Midbrain (tissue), 1 donor: ENCODE results near the gene MCC.

Experiments
- DNase-seq: peaks from one replicate; lab custom pipeline; 2025; lab: John Stamatoyannopoulos, UW

MCC gene

DNA sequence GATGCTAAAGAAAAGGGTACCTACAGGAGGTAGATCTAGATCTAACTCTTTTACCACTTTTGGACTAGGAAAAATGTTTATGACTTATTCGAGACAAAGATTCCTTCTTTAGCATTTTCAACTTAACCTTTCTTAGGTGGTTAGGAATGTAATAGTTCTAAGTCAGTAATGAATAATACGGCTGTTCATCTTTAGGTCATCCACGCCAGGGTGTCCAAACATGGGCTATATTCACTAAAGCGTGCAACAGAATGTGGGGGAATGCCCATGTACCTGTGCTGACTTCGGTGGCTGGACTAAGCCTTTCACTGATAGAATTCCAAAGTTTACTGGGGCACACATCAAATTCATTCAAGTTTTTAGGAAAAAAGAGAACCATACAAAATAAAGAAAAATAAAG is 218.2 kb downstream of the MCC start:
- no peak for DNase-seq

- DNase-seq: no peak
Measured at GRCh38 chr5:113269023-113269997, 218.9 kb downstream of the MCC start.

DNA sequence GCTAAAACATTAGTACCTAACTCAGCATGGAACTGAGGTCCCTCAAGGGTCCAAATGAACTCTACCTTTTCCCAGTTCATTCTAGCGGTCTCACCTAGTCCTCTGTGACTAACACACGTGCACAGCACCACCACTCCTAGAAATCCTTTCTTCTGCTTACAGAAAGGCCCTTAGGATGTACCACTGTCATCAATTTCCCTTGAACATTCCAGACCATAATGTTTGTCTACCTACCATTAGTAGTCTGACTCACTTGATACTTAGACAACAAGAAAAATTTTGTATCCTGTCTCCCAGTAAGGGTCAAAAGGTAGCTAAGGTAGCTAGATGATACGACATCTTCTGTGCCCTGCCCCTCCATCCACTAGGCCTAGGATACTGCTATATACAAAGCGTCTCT is 220.0 kb downstream of the MCC start:
- DNase-seq: no peak

GRCh38 chr5:113267361-113267900 is 220.8 kb downstream of the MCC start:
- DNase-seq: no peak

GRCh38 chr5:113266913-113267227 is 221.4 kb downstream of the MCC start:
- no peak for DNase-seq

DNA sequence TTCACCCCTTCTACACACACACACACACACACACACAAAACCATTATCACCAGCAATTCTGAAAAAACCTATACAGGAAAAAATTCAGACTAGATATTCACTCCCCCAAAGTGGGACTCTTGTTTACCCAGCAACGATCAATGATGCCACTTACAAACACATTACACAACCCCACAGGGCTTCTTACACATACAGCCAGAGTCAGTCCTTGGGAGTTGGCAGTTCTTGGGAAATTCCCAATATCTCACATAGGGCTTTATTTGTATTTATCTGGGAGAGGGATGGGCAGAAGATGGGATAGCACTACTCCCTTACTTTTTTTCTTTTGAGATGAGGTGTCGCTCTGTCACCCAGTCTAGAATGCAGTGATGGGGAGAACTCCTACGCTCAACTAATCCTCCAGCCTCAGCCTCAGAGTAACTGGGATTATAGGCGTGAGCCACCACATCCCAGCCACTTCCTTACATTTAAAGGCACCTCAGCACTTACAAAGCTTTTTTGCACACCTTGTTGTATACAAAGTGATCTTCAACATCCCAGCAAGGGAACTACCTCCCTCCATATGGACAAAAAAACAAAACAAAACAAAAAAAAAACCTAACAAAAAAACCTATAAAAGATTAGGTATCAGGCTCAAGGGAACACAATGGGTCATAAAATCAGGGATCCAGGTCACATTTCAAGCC is 221.9 kb downstream of the MCC start:
- no peak for DNase-seq

DNA sequence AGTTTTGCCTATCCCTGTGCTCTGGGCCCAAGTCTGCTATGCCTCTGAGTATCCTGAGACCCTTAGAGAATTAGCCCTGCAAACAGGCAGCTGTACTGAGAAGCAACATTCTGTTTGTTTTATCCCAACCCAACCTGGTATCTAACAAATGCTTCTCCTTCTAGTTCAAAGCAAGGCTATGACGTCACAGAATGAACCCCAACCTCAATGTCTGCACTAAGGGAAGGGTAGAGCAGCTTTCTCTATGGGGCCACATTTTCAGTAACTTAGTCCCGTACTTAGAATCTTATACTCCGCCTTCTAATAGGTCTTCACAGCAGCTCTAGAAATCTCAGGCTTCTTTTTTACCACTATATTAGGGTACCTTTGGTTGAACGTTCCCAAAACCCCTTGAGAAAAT is 223.1 kb downstream of the MCC start:
- no peak for DNase-seq

DNA sequence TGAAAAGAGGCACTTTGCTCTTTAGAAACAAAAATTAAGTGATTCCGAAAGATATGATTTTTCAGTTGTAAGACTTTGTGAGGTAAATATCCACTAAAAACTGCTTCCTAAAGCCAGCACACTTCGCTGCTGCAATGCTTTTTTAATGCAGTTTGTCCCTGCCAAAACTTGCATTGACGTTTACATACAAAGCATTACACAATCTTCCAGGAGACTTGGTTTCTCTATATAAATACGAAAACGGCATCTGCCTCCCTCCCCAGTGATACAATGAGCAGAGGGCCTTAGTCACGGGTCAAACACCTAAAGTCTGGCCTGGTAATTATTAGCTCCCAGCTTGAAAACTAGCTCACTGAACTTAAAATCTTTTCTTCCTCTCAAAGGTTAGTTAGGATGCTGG is 224.2 kb downstream of the MCC start:
- no peak for DNase-seq

DNA sequence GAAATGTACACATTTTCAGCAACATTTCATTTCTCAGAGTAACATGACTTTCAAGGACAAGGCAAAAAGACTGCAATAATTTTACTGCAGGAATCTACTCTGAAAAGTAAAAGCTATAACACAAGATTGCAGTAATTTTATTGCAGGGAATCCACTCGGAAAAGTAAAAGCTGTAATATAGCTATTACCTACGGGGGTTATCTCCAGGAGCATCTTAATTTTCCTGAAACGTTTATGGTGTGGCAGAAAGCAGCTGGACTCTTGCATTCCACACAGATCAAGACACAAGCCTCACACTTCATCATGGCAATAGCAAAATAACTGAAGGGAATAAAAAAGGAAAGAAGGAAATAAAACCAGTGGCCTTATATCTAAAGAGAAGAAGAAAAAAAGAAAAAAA is 224.7 kb downstream of the MCC start:
- no peak for DNase-seq

- no peak for DNase-seq
Measured at GRCh38 chr5:113262674-113263073, 225.6 kb downstream of the MCC start.

DNA sequence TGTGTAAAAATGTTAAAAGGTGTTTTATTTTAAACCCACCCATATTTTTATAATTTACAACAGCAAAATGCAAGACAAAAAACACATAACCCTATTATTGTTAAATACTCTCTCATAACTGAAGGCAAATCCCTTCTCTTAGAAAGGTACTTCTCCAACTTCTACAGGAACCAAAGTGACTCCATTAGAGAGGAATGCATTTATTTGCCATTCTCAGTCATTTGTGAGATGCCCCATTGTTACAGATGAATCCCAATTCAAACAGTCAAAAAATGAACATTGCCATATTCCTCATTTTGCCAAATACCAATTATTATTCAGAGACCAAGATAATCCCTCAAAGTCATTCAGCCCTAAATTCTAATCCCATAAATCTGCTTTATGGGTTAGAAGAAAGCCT is 229.2 kb downstream of the MCC start:
- no peak for DNase-seq

- DNase-seq: no peak
Measured at GRCh38 chr5:113257545-113257944, 230.7 kb downstream of the MCC start.

DNA sequence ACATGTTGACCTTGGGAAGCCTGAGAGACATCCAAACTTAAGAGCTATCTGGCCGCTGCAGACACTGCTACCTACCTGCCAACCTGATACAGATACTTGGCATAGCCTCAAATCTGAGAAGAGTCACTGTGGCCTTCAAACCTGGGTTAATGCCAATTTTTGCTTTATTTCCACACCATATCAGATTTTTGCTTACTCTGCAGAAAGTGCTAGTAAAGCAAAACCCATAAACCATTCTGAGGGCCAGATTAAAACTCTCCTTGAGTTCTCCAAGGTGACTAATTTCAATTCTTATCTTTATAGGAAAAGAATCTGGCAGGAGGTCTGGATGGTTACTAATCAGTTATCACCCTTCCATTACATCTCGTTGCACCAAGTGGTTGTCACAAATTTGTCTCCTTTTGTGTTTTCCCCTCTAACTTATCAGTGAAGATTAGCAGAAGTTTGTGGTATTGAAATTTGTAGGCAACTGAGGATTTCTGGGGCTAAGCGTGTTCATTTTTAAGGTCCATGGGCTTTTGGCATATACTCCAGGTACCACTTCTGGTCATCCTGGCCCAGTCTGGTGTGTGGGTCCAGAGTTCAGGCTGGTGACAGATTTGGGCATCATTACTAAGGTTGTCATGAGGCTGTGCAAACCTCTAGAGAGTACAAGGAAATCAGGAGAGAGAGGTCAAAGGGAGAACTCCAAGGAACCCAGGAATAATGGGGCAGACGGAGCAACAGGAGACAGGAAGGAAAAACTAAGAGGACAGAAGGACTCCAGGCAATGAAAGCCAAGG is 231.4 kb downstream of the MCC start:
- no peak for DNase-seq

DNA sequence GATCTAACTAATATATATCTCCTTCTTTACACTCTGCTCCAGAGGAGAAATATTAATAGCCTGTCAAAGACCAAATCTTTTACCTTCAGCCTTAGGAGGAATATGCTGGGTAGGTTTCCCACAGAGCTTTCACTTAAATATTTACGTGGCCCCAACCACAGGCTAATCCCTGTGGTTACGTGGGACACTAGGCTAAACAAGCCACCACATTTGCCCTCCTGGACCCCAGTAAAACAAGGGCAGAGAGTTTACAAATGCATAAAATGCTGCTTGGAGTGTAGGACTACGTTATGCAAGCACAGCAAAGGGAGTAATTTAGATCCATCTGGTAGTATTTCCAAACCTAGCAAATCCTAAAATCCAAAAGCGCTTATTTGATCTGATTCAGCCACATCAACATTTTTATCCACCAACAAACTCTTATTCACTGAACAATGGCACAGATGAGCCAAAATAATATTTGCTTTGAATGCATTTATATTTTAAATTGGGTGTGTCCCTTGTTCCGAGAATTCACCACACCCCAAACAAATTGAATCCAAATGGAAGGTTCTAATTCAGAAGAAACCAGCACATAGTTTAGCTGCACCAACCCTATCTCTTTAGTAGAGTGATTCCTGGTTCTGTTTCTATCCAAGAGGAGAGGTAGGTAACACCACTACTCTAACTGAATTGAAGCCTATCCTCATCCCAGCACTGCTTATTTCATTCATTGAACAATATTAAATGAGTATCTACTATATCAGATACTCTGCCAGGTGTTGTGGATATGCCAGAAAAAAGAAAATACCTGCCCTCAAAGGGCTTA is 232.5 kb downstream of the MCC start:
- DNase-seq: no peak

- DNase-seq: no peak
Measured at GRCh38 chr5:113255105-113255504, 233.1 kb downstream of the MCC start.

- DNase-seq: no peak
Measured at GRCh38 chr5:113253037-113253436, 235.2 kb downstream of the MCC start.

DNA sequence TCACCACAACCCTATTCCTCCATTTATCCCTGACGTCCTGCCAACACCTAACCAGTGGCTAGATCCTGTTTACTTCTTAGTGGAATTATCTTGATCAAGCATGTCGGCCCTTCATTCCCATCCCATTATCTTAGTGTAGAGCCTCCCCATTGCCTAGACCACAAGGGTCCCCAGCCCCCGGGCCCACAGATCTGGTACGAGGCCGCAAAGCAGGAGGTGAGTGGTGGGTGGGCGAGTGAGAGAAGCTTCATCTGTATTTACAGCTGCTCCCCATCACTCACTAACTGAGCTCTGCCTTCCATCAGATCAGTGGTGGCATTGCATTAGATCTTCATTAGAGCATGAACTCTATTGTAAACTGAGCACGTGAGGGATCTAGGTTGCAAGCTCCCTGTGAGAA is 236.2 kb downstream of the MCC start:
- no peak for DNase-seq

DNA sequence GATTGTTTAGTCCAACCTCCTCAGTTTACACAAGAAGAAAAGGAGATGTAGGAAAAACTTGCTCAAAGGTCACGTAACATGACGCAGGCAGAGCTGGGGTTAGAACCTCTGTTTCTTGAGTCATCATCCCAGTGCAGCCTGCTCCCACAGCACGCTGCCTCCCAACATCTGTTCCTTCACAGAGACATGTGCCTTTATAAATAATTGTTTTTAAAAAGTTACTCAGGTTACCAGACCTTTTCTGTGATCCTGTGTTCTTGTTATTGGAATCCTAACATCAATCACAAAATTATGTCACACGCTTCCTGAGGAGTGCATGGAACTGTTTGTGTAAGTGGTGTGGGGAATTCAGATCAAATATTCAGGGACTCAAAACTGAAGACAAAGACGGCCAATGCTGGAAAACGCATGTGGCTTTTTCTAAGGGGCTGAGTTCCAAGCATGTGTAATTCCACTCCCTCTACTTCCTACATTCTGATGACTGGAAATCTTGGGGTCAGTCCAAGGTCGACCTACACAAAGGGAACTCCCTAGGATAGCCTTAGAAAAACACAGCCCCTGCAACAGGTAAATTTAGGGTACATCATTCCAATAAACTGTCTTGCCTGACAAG is 237.8 kb downstream of the MCC start:
- no peak for DNase-seq

DNA sequence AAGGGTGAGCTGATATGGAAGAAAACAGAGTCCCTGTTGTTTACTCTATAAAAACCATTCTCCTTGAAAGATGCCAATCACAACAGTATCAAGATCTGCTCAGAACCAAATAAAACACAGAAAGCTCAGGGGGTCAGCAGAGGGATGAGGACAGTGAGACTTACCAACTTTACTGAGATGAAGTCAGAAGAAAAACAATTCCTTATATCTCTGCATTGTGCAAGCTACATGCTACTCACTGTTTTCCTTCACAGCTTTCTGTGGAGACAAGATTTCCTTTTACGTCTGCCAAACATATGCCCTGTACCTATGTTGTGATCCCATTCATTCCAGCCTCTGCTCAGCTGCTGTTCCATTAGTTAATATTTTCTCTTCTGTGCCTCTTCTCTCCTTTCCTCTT is 239.0 kb downstream of the MCC start:
- DNase-seq: no peak

GRCh38 chr5:113246361-113246870 is 241.8 kb downstream of the MCC start:
- no peak for DNase-seq
